GM12878 (cell line): Measurements from ENCODE around the gene MSRB2. TPM values are rescaled to one million over a fixed set of nuclear protein-coding genes. Genes with fewer than 3 reads are reported as not detected.

Experiments used
- ATAC-seq: fragments of 200-7000 bp; cut with Tn5 transposase; 3 replicates; pipeline ENCODE4 v1.9.1; 2020; ENCODE audit warnings: mild to moderate bottlenecking, moderate library complexity
- BruUV-seq: library from RNA; stranded (reverse); fragments of 400-500 nt; replicated peaks from 2 replicates; lab custom pipeline; 2021; lab: Mats Ljungman, UMichigan
- CTCF ChIA-PET: fragments of 300-600 bp; sonication (Branson Sonifier 250); formaldehyde crosslinking; extraction: SDS; loops from one replicate; lab custom pipeline; 2021; ENCODE audit warnings: inconsistent platforms; lab: Yijun Ruan, JAX
- POLR2A ChIA-PET: fragments of 350-600 bp; formaldehyde crosslinking; extraction: SDS; loops from one replicate; lab custom pipeline; 2021; ENCODE audit warnings: inconsistent platforms; lab: Charles Lee
- RAD21 ChIA-PET: fragments of 300-600 bp; sonication (Branson Sonifier 250); formaldehyde crosslinking; loops from one replicate; lab custom pipeline; 2023; ENCODE audit warnings: antibody characterized with exemption; ENCODE audit not compliant: unreplicated experiment; lab: Charles Lee
- SMC1A ChIA-PET: fragments of 300-600 bp; sonication (Branson Sonifier 250); formaldehyde crosslinking; loops from one replicate; lab custom pipeline; 2023; ENCODE audit not compliant: unreplicated experiment, uncharacterized antibody; lab: Charles Lee
- DNase-seq: peaks from one replicate; pipeline ENCODE4 v3.0.0-alpha.2; 2011; ENCODE audit warnings: low read depth, low spot score
- FAIRE-seq: peaks from 3 replicates; lab custom pipeline; 2011; peaks lifted over from hg19 to GRCh38; lab: Jason Lieb, UNC
- H2AFZ ChIP-seq: 2 replicates; pipeline ENCODE4 v1.6.0; 2011; ENCODE audit warnings: low read depth, low read length, control low read depth; ENCODE audit not compliant: control insufficient read depth
- H3K27ac ChIP-seq: 2 replicates; pipeline ENCODE4 v1.5.1; 2011; ENCODE audit warnings: control low read depth; ENCODE audit not compliant: control insufficient read depth, insufficient read depth
- H3K27me3 ChIP-seq, 2 experiments: replicated peaks in 1 of 2; 2 replicates each; pipeline versions ENCODE4 v1.6.0 to v1.6.1; 2011; ENCODE audit warnings: low read length in 1 of 2; ENCODE audit not compliant: control insufficient read depth in 2 of 2, insufficient read depth in 2 of 2
- H3K36me3 ChIP-seq, 2 experiments: 2 replicates each; pipeline ENCODE4 v1.5.1; 2011; ENCODE audit warnings: low read length in 1 of 2; ENCODE audit not compliant: control insufficient read depth in 2 of 2, insufficient read depth in 2 of 2
- H3K4me1 ChIP-seq: 2 replicates; pipeline ENCODE4 v1.6.1; 2011; ENCODE audit warnings: mild to moderate bottlenecking, low read length, moderate library complexity, mixed read lengths; ENCODE audit not compliant: control insufficient read depth, insufficient read depth
- H3K4me2 ChIP-seq: 2 replicates; pipeline ENCODE4 v1.6.0; 2011; ENCODE audit warnings: control low read depth; ENCODE audit not compliant: control insufficient read depth, insufficient read depth
- H3K4me3 ChIP-seq: fragments of 200-600 bp; sonication (generic); 2 replicates; pipeline ENCODE4 v1.5.1; 2016
- H3K79me2 ChIP-seq: 2 replicates; pipeline ENCODE4 v1.6.0; 2011; ENCODE audit warnings: low read length; ENCODE audit not compliant: control insufficient read depth, insufficient read depth
- H3K9ac ChIP-seq: 2 replicates; pipeline ENCODE4 v1.8.0; 2011; ENCODE audit warnings: low read length, control low read depth, mixed read lengths; ENCODE audit not compliant: control insufficient read depth, insufficient read depth
- H3K9me3 ChIP-seq: replicated peaks from 3 replicates; pipeline ENCODE4 v1.5.1; 2011; ENCODE audit warnings: mild to moderate bottlenecking, low read length; ENCODE audit not compliant: control insufficient read depth, insufficient read depth
- H4K20me1 ChIP-seq: 2 replicates; pipeline ENCODE4 v1.6.0; 2011; ENCODE audit not compliant: control insufficient read depth, insufficient read depth
- ASH2L ChIP-seq: fragments of 300-600, 200-600 bp; sonication (generic); IDR thresholded peaks from 2 replicates; pipeline ENCODE4 v1.6.1; 2017; ENCODE audit warnings: low read depth, mild to moderate bottlenecking, borderline replicate concordance
- ATF3 ChIP-seq: IDR thresholded peaks from 2 replicates; pipeline ENCODE4 v1.6.1; 2011; ENCODE audit warnings: low read depth, mild to moderate bottlenecking, low read length, moderate library complexity, borderline replicate concordance; ENCODE audit errors: extremely low read depth
- BRCA1 ChIP-seq: IDR thresholded peaks from 2 replicates; pipeline ENCODE4 v1.6.1; 2011; ENCODE audit warnings: low read depth, low read length, improper control_type of control experiment
- CHD4 ChIP-seq: fragments of 200-600 bp; sonication (generic); IDR thresholded peaks from 2 replicates; pipeline ENCODE4 v1.6.1; 2016; ENCODE audit warnings: mild to moderate bottlenecking
- HCFC1 ChIP-seq: fragments of 150-350 bp; IDR thresholded peaks from 2 replicates; pipeline ENCODE4 v1.6.1; 2014; ENCODE audit warnings: low read length
- IRF4 ChIP-seq: IDR thresholded peaks from 2 replicates; pipeline ENCODE4 v1.6.1; 2011; ENCODE audit warnings: low read depth, low read length
- JUNB ChIP-seq: IDR thresholded peaks from 2 replicates; pipeline ENCODE4 v1.6.1; 2016; ENCODE audit warnings: antibody characterized with exemption, mild to moderate bottlenecking
- MLLT1 ChIP-seq: fragments of 450-650 bp; IDR thresholded peaks from 2 replicates; pipeline ENCODE4 v1.6.1; 2016; ENCODE audit warnings: mild to moderate bottlenecking
- MTA2 ChIP-seq: fragments of 450-650 bp; IDR thresholded peaks from 2 replicates; pipeline ENCODE4 v1.6.1; 2016; ENCODE audit warnings: low read depth, mild to moderate bottlenecking, moderate library complexity
- NBN ChIP-seq: fragments of 450-650 bp; IDR thresholded peaks from 2 replicates; pipeline ENCODE4 v1.6.1; 2016
- NFYB ChIP-seq: IDR thresholded peaks from 2 replicates; pipeline ENCODE4 v1.6.1; 2011; ENCODE audit warnings: low read depth, mild to moderate bottlenecking, low read length, improper control_type of control experiment, moderate library complexity; ENCODE audit not compliant: insufficient read depth
- NR2C1 ChIP-seq: fragments of 450-650 bp; IDR thresholded peaks from 2 replicates; pipeline ENCODE4 v1.6.1; 2017; ENCODE audit warnings: antibody characterized with exemption, mild to moderate bottlenecking, moderate library complexity
- PBX3 ChIP-seq: IDR thresholded peaks from 2 replicates; pipeline ENCODE4 v1.6.1; 2011; ENCODE audit warnings: mild to moderate bottlenecking, low read depth, low read length, moderate library complexity; ENCODE audit not compliant: insufficient replicate concordance
- POLR2AphosphoS2 ChIP-seq: IDR thresholded peaks from 2 replicates; pipeline ENCODE4 v1.6.1; 2011; ENCODE audit warnings: low read depth, mild to moderate bottlenecking, low read length, improper control_type of control experiment, moderate library complexity
- SMARCA5 ChIP-seq: fragments of 450-650 bp; IDR thresholded peaks from 2 replicates; pipeline ENCODE4 v1.6.1; 2017; ENCODE audit warnings: mild to moderate bottlenecking
- SUPT20H ChIP-seq: IDR thresholded peaks from 2 replicates; pipeline ENCODE4 v1.6.1; 2011; ENCODE audit warnings: low read depth, mild to moderate bottlenecking, low read length, moderate library complexity, borderline replicate concordance; ENCODE audit not compliant: control insufficient read depth
- TBL1XR1 ChIP-seq: IDR thresholded peaks from 2 replicates; pipeline ENCODE4 v1.6.1; 2012; ENCODE audit warnings: low read depth, low read length, improper control_type of control experiment
- ZNF24 ChIP-seq: fragments of 450-650 bp; IDR thresholded peaks from 2 replicates; pipeline ENCODE4 v1.6.1; 2017; ENCODE audit warnings: antibody characterized with exemption, mild to moderate bottlenecking
- ZNF274 ChIP-seq: IDR thresholded peaks from one replicate; pipeline ENCODE4 v1.8.0; 2011; ENCODE audit not compliant: insufficient read length, insufficient read depth
- WGBS: methylation state at CpG from one replicate; pipeline ENCODE4 v1.1.6; 2016; ENCODE audit warnings: low lambda C conversion rate; ENCODE audit not compliant: insufficient replicate concordance, insufficient coverage; ENCODE audit errors: missing lambda C conversion rate; 5-methylcytosine and 5-hydroxymethylcytosine counted together
- in situ Hi-C: fragments of 300-500 bp; cut with MboI; formaldehyde crosslinking; loops from 9 replicates; pipeline ENCODE4 v1.14.3; 2018; ENCODE audit warnings: mixed read lengths
- intact Hi-C: fragments of 100-400 bp; cut with micrococcal nuclease; formaldehyde crosslinking; loops from one replicate; pipeline ENCODE4 v1.14.2; 2022; ENCODE audit not compliant: unreplicated experiment
- polyA plus RNA-seq, 11 experiments: library from polyadenylated mRNA; depleted of rRNA in 4 of 11; unstranded in 6 of 11; stranded (reverse) in 5 of 11; fragments of >200 nt; fragmentation: Nextera tagmentation in 4 of 11; fragmentation: Illumina TruSeq in 1 of 11; extraction: Ambion mirVana in 4 of 11; extraction: Trizol in 1 of 11; gene quantifications; 1 replicate in 1 of 11; 2 replicates in 10 of 11; pipeline versions ENCODE4 v1.2.1 to v1.2.3, GENCODE V29; 2011 to 2016; ENCODE audit warnings: inconsistent platforms in 2 of 11, missing spikeins in 2 of 11, low read depth in 1 of 11
- total RNA-seq, 4 experiments: library from RNA; depleted of rRNA in 3 of 4; stranded (reverse); fragments of >200 nt in 3 of 4; fragmentation: Illumina TruSeq in 1 of 4; extraction: Trizol in 1 of 4; gene quantifications; 2 replicates each; pipeline versions ENCODE4 v1.2.1 to v1.2.3, GENCODE V29; 2013 to 2021
- TF ChIP-seq, protein P1 (sequence below): fragments of 450-650 bp; conservative IDR thresholded peaks from 2 replicates; pipeline ENCODE4 v1.6.1; 2017; ENCODE audit warnings: mild to moderate bottlenecking, moderate library complexity

Gene MSRB2
- total and polyA plus RNA-seq, 10 of the 15 experiments (the other 5 are each of a cell fraction or from before 2014, with no cell fraction given) = 1.5 to 18.6 (median 6.2) TPM

- TF ChIP-seq PBX3 = no peak
- TF ChIP-seq NBN = no peak
- no peak for TF ChIP-seq BRCA1
Observed at GRCh38 chr10:23051855-23052331, 43.5 kb upstream of the MSRB2 start (continued).

GRCh38 chr10:23053036-23053435, 42.3 kb upstream of the MSRB2 start:
- ATAC-seq = no peak
- Histone ChIP-seq H3K27me3 (no peaks in the 10 kb centered on the region), H3K4me3 (no peak overlapping the region), H2AFZ (no peak overlapping the region), H3K27ac (no peak overlapping the region), H3K9me3 (no peaks in the 10 kb centered on the region), H3K79me2 (no peaks in the 10 kb centered on the region), H3K4me2 (no peak overlapping the region), H3K9ac (no peak overlapping the region), H3K4me1 (no peaks in the 10 kb centered on the region), H3K36me3 (no peaks in the 10 kb centered on the region), H4K20me1 (no peaks in the 10 kb centered on the region)
- ChIA-PET CTCF (no interaction called here), RAD21 (no interaction called here), POLR2A (no interaction called here), SMC1A (no interaction called here)
- intact Hi-C loops = no loop called here
- no TSS peak for BruUV-seq
- in situ Hi-C loops = no loop called here
- DNase-seq = no peak
- TF ChIP-seq ASH2L (no peak), ZNF24 (no peak), SMARCA5 (no peak), HCFC1 (no peak), JUNB (no peak), SUPT20H (no peak), MLLT1 (no peak), POLR2AphosphoS2 (no peak), IRF4 (no peak), NFYB (no peak), TBL1XR1 (no peak), ATF3 (no peak), ZNF274 (no peak), CHD4 (no peak), MTA2 (no peak), NR2C1 (no peak)
- TF ChIP-seq, protein P1, sequence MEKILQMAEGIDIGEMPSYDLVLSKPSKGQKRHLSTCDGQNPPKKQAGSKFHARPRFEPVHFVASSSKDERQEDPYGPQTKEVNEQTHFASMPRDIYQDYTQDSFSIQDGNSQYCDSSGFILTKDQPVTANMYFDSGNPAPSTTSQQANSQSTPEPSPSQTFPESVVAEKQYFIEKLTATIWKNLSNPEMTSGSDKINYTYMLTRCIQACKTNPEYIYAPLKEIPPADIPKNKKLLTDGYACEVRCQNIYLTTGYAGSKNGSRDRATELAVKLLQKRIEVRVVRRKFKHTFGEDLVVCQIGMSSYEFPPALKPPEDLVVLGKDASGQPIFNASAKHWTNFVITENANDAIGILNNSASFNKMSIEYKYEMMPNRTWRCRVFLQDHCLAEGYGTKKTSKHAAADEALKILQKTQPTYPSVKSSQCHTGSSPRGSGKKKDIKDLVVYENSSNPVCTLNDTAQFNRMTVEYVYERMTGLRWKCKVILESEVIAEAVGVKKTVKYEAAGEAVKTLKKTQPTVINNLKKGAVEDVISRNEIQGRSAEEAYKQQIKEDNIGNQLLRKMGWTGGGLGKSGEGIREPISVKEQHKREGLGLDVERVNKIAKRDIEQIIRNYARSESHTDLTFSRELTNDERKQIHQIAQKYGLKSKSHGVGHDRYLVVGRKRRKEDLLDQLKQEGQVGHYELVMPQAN = no peak
- FAIRE-seq = no peak
- 27% methylated on average over 1 of the region's 1 CpG for WGBS
